Measurements from ENCODE around the gene TMEM151B. TPM values are rescaled to one million over a fixed set of nuclear protein-coding genes. Genes with fewer than 3 reads are reported as not detected.
"Not testable (repeated sequence)": the region's sequence is repeated elsewhere in the genome, so short reads cannot be mapped to it uniquely, and the experiment has no call there.

TMEM151B gene
- total and polyA plus RNA-seq, 9 of the 15 experiments (the other 6 are each of a cell fraction or from before 2014, with no cell fraction given), result not detected

GRCh38 chr6:44230034-44230675 is 40.1 kb upstream of the TMEM151B start:
- no peaks in the 10 kb centered on the region for H3K27me3 ChIP-seq (ENCODE audit: control insufficient read depth in 2 of 2, insufficient read depth in 2 of 2, low read length in 2 of 2)
- peaks cover 32 to 58% of the 10 kb centered on the region in 2 experiments for H3K4me1 ChIP-seq (replicated peaks in 1 of 2; ENCODE audit: control insufficient read depth in 2 of 2, insufficient read depth in 2 of 2, low read length in 2 of 2)
- ATAC-seq (no peak), FAIRE-seq (no peak), DNase-seq (ENCODE audit: extremely low read depth in 1 of 4, low spot score in 3 of 4) (no peak)
- in situ Hi-C loops (cut with MboI), result no loop called here
- no peak overlapping the region for H3K4me3 ChIP-seq
- ChIA-PET POLR2A (interaction anchor here (0.6 to 1.6 kb wide), 6 partner anchors 14 to 143 kb away, joined by 3 to 15 read pairs (median 4); partner anchors contain the start of genes HSP90AB1 and SPATS1), CTCF (ENCODE audit: low intra/inter-chr PET ratio) (no interaction called here)
- 83% methylated on average over 10 of the region's 10 CpGs for WGBS (ENCODE audit: insufficient coverage, low coverage, missing lambda C conversion rate)
- peaks cover 3% of the 10 kb centered on the region; the same call in 1 of the 2 replicates for H4K20me1 ChIP-seq (replicated peaks; ENCODE audit: control insufficient read depth, insufficient read depth, low read length)
- peaks cover 6% of the 10 kb centered on the region for H3K9me1 ChIP-seq (ENCODE audit: control insufficient read depth, insufficient read depth, low read length)
- TF ChIP-seq POLR2G (IDR thresholded peaks at IDR 0.05; ENCODE audit: low read depth, low read length) (0 out of 2 replicates have a peak, but pooled peaks have one; percentile 26), ELF4 (CRISPR knock-in tag; IDR thresholded peaks at IDR 0.05) (no peak), MAZ (CRISPR knock-in tag; conservative IDR thresholded peaks at IDR 0.05 in 1 of 2, IDR thresholded peaks at IDR 0.05 in 1 of 2) (no peak)
- peak overlapping the region in 1 of 2 experiments; percentile 5; a peak in 2 of 4 replicates for H3K9ac ChIP-seq (ENCODE audit: insufficient read depth in 1 of 2, low read depth in 2 of 2, low read length in 2 of 2)
- H3K79me2 ChIP-seq (ENCODE audit: control insufficient read depth, insufficient read depth, low read length), result peaks cover 36% of the 10 kb centered on the region
- intact Hi-C loops (cut with micrococcal nuclease), result no loop called here
- H3K27ac ChIP-seq (ENCODE audit: extremely low read depth, low read depth, low read length), result no peak overlapping the region
- H3K36me3 ChIP-seq (ENCODE audit: control insufficient read depth, insufficient read depth, low read length), result peaks cover 80% of the 10 kb centered on the region
- H3K9me3 ChIP-seq (replicated peaks; ENCODE audit: control insufficient read depth, insufficient read depth, low read depth, low read length), result no peaks in the 10 kb centered on the region
- H3K4me2 ChIP-seq (ENCODE audit: insufficient read depth, low read length), result no peak overlapping the region
- BruUV-seq (replicated peaks), result no TSS peak
- H2AFZ ChIP-seq (ENCODE audit: low read depth, low read length), result no peak overlapping the region

GRCh38 chr6:44231426-44231825 is 38.8 kb upstream of the TMEM151B start:
- FAIRE-seq; H3K4me3 ChIP-seq; H3K9me3 ChIP-seq (replicated peaks; ENCODE audit: control insufficient read depth, insufficient read depth, low read depth, low read length); DNase-seq (ENCODE audit: extremely low read depth in 1 of 4, low spot score in 3 of 4); BruUV-seq (replicated peaks); H3K27me3 ChIP-seq (ENCODE audit: control insufficient read depth in 2 of 2, insufficient read depth in 2 of 2, low read length in 2 of 2); H4K20me1 ChIP-seq (replicated peaks; ENCODE audit: control insufficient read depth, insufficient read depth, low read length); H3K9ac ChIP-seq (ENCODE audit: insufficient read depth in 1 of 2, low read depth in 2 of 2, low read length in 2 of 2); CTCF ChIA-PET (ENCODE audit: low intra/inter-chr PET ratio); H3K9me1 ChIP-seq (ENCODE audit: control insufficient read depth, insufficient read depth, low read length); H3K27ac ChIP-seq (ENCODE audit: extremely low read depth, low read depth, low read length); H2AFZ ChIP-seq (ENCODE audit: low read depth, low read length); intact Hi-C loops (cut with micrococcal nuclease); H3K4me2 ChIP-seq (ENCODE audit: insufficient read depth, low read length); ATAC-seq; in situ Hi-C loops (cut with MboI): not testable (repeated sequence)
- H3K79me2 ChIP-seq (ENCODE audit: control insufficient read depth, insufficient read depth, low read length), result peaks cover 24% of the 10 kb centered on the region
- peaks cover 82% of the 10 kb centered on the region for H3K36me3 ChIP-seq (ENCODE audit: control insufficient read depth, insufficient read depth, low read length)
- H3K4me1 ChIP-seq (replicated peaks in 1 of 2; ENCODE audit: control insufficient read depth in 2 of 2, insufficient read depth in 2 of 2, low read length in 2 of 2), result peaks cover 20 to 45% of the 10 kb centered on the region in 2 experiments
- POLR2A ChIA-PET, result interaction anchor here (0.8 kb wide), 1 partner anchor 23 kb away, joined by 3 read pairs; no protein-coding TSS in a partner anchor
- 95% methylated on average over 9 of the region's 9 CpGs for WGBS (ENCODE audit: insufficient coverage, low coverage, missing lambda C conversion rate)

Measured in K562 (cell line).